Sigmoid colon (tissue), 4 donors: Measurements from ENCODE around the gene IL23A.

Experiments
- CTCF ChIP-seq, 4 experiments: fragments of 450-650 bp in 3 of 4; fragments of 200-600 bp in 1 of 4; IDR thresholded peaks; one replicate each; pipeline ENCODE4 v1.5.1; 2016 to 2019; ENCODE audit warnings: antibody characterized with exemption in 4 of 4, mild to moderate bottlenecking in 3 of 4, moderate library complexity in 2 of 4
- POLR2A ChIP-seq, 2 donors: fragments of 450-650 bp; IDR thresholded peaks; one replicate each; pipeline ENCODE4 v1.6.1; 2016; ENCODE audit warnings: antibody characterized with exemption in 2 of 2, mild to moderate bottlenecking in 2 of 2, moderate library complexity in 2 of 2
- POLR2AphosphoS5 ChIP-seq, 4 donors: sonication (generic); formaldehyde crosslinking; IDR thresholded peaks; one replicate each; pipeline ENCODE4 v1.6.1; 2017; ENCODE audit warnings: antibody characterized with exemption in 4 of 4

DNA sequence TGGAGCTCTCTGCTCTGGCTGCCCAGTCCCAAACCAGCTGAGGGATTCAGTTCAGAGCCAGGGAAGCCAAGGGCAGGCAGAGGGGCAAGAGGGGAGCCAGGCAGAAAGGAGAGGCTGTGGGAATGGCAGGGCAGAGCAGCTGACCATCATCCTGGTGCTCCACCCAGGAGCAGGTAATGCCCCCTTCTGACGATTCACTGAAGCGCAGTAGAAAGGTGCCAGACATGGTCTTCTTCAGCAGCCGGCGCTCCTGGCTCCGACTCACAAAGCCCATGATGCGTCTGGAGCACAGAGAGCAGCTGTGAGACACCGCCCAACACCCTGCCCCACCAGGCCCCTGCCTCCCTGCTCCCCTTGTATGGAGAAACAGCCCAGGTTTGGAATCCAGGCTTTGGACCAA lies 8.0 kb downstream of the IL23A start:
- no peak for TF ChIP-seq CTCF (IDR thresholded peaks at IDR 0.05)
- no peak for TF ChIP-seq POLR2A (IDR thresholded peaks at IDR 0.05)
- TF ChIP-seq POLR2AphosphoS5 (IDR thresholded peaks at IDR 0.05) = no peak
